ENCODE measurements around the gene TBC1D2. TPM values are rescaled to one million over a fixed set of nuclear protein-coding genes. Genes with fewer than 3 reads are reported as not detected.

The TBC1D2 gene
- total and polyA plus RNA-seq, 2 experiments from 2014 or later = 3.7 to 6.8 TPM

GRCh38 chr9:98190757-98191105, 64.7 kb downstream of the TBC1D2 start (continued):
- TF ChIP-seq, protein P1, sequence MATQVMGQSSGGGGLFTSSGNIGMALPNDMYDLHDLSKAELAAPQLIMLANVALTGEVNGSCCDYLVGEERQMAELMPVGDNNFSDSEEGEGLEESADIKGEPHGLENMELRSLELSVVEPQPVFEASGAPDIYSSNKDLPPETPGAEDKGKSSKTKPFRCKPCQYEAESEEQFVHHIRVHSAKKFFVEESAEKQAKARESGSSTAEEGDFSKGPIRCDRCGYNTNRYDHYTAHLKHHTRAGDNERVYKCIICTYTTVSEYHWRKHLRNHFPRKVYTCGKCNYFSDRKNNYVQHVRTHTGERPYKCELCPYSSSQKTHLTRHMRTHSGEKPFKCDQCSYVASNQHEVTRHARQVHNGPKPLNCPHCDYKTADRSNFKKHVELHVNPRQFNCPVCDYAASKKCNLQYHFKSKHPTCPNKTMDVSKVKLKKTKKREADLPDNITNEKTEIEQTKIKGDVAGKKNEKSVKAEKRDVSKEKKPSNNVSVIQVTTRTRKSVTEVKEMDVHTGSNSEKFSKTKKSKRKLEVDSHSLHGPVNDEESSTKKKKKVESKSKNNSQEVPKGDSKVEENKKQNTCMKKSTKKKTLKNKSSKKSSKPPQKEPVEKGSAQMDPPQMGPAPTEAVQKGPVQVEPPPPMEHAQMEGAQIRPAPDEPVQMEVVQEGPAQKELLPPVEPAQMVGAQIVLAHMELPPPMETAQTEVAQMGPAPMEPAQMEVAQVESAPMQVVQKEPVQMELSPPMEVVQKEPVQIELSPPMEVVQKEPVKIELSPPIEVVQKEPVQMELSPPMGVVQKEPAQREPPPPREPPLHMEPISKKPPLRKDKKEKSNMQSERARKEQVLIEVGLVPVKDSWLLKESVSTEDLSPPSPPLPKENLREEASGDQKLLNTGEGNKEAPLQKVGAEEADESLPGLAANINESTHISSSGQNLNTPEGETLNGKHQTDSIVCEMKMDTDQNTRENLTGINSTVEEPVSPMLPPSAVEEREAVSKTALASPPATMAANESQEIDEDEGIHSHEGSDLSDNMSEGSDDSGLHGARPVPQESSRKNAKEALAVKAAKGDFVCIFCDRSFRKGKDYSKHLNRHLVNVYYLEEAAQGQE (IDR thresholded peaks at IDR 0.05; ENCODE audit: unreplicated experiment) = no peak
- TF ChIP-seq STAT1 (IDR thresholded peaks at IDR 0.05; ENCODE audit: unreplicated experiment) (no peak), CREB1 (CRISPR knock-in tag; IDR thresholded peaks at IDR 0.05; ENCODE audit: low read depth) (no peak), ZNF331 (CRISPR knock-in tag; IDR thresholded peaks at IDR 0.05; ENCODE audit: low read depth) (no peak), NANOG (IDR thresholded peaks at IDR 0.05; ENCODE audit: borderline replicate concordance) (no peak), POLR2AphosphoS5 (IDR thresholded peaks at IDR 0.05; ENCODE audit: low read depth) (no peak)
- TF ChIP-seq, protein P2, sequence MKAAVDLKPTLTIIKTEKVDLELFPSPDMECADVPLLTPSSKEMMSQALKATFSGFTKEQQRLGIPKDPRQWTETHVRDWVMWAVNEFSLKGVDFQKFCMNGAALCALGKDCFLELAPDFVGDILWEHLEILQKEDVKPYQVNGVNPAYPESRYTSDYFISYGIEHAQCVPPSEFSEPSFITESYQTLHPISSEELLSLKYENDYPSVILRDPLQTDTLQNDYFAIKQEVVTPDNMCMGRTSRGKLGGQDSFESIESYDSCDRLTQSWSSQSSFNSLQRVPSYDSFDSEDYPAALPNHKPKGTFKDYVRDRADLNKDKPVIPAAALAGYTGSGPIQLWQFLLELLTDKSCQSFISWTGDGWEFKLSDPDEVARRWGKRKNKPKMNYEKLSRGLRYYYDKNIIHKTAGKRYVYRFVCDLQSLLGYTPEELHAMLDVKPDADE (IDR thresholded peaks at IDR 0.05) = no peak
- TF ChIP-seq, protein P3, sequence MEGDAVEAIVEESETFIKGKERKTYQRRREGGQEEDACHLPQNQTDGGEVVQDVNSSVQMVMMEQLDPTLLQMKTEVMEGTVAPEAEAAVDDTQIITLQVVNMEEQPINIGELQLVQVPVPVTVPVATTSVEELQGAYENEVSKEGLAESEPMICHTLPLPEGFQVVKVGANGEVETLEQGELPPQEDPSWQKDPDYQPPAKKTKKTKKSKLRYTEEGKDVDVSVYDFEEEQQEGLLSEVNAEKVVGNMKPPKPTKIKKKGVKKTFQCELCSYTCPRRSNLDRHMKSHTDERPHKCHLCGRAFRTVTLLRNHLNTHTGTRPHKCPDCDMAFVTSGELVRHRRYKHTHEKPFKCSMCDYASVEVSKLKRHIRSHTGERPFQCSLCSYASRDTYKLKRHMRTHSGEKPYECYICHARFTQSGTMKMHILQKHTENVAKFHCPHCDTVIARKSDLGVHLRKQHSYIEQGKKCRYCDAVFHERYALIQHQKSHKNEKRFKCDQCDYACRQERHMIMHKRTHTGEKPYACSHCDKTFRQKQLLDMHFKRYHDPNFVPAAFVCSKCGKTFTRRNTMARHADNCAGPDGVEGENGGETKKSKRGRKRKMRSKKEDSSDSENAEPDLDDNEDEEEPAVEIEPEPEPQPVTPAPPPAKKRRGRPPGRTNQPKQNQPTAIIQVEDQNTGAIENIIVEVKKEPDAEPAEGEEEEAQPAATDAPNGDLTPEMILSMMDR (conservative IDR thresholded peaks at IDR 0.05; ENCODE audit: low read depth in 2 of 2) = no peak

DNA sequence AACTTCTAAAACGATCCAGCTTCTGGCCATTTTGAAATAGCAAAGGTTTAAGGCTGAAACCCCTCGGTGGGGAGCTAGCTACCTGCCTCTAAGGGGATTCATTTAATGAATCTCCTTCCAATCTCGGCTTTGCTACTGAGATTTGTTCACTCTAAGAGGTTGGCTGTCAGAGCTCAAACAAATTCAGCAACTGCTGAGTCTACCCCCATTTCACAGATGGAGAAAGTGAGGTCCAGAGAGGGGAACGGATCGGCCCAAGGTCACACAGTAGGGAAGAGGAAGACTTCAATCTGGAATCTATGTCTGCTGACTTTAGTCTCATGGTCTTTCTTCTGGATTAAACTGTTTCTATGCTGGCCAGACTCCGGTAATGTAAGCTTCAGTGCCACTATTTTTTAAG, 66.0 kb downstream of the TBC1D2 start:
- Histone ChIP-seq H3K27me3 (ENCODE audit: insufficient read depth) (no peaks in the 10 kb centered on the region), H3K4me1 (ENCODE audit: insufficient read depth) (peaks cover 18% of the 10 kb centered on the region), H3F3A (replicated peaks; ENCODE audit: low read depth) (peaks cover 3% of the 10 kb centered on the region; the same call in 1 of the 2 replicates), H3K4me2 (no peak overlapping the region), H4K20me1 (replicated peaks; ENCODE audit: insufficient read depth) (no peaks in the 10 kb centered on the region; the same call in 1 of the 2 replicates), H3K4me3 (no peak overlapping the region), H3K27ac (ENCODE audit: low read depth) (no peak overlapping the region), H3K9me2 (ENCODE audit: insufficient read depth) (no peaks in the 10 kb centered on the region), H3K79me2 (replicated peaks; ENCODE audit: insufficient read depth) (peaks cover 39% of the 10 kb centered on the region), H3K36me3 (ENCODE audit: insufficient read depth) (no peaks in the 10 kb centered on the region), H2AFZ (no peak overlapping the region)
- DNase-seq (ENCODE audit: low spot score) (no peak), ATAC-seq (no peak)
- no peak overlapping the region for H3K27ac Mint-ChIP-seq
- no peak overlapping the region for H3K4me3 Mint-ChIP-seq
- H3K4me1 Mint-ChIP-seq = peaks cover 31% of the 10 kb centered on the region
- peaks cover 19% of the 10 kb centered on the region for H3K27me3 Mint-ChIP-seq (ENCODE audit: insufficient read depth, low read depth, poor library complexity)
- H3K36me3 Mint-ChIP-seq (ENCODE audit: low read depth) = no peaks in the 10 kb centered on the region
- no peaks in the 10 kb centered on the region; the same call in 2 of the 3 replicates for H3K9me3 Mint-ChIP-seq
- TF ChIP-seq EZH2phosphoT487 (IDR thresholded peaks at IDR 0.05; ENCODE audit: unreplicated experiment) (no peak), ZNF114 (CRISPR knock-in tag; IDR thresholded peaks at IDR 0.05) (no peak), EZH2 (IDR thresholded peaks at IDR 0.05; ENCODE audit: low read depth, unreplicated experiment) (no peak), POLR2AphosphoS5 (IDR thresholded peaks at IDR 0.05; ENCODE audit: low read depth) (no peak), NANOG (IDR thresholded peaks at IDR 0.05; ENCODE audit: borderline replicate concordance) (no peak), CREB1 (CRISPR knock-in tag; IDR thresholded peaks at IDR 0.05; ENCODE audit: low read depth) (no peak)
- TF ChIP-seq, protein P2 (IDR thresholded peaks at IDR 0.05) = no peak
- TF ChIP-seq, protein P3 (conservative IDR thresholded peaks at IDR 0.05; ENCODE audit: low read depth in 2 of 2) = no peak
